Testis (tissue), 3 donors: ENCODE measurements around the gene CFAP52. TPM values are rescaled to one million over a fixed set of nuclear protein-coding genes. Genes with fewer than 3 reads are reported as not detected.
A peak's percentile ranks its signal among the peaks of the same experiment; 100 is the strongest.

ENCODE experiments used
- DNase-seq: peaks from one replicate; pipeline ENCODE4 v3.0.0-alpha.2; 2019
- H3K27ac ChIP-seq, 2 donors: fragments of 200-600 bp; sonication (generic); one replicate each; pipeline ENCODE4 v1.5.1; 2019
- H3K27me3 ChIP-seq: fragments of 200-600 bp; sonication (generic); one replicate; pipeline ENCODE4 v1.5.1; 2019
- H3K36me3 ChIP-seq: fragments of 200-600 bp; sonication (generic); one replicate; pipeline ENCODE4 v1.5.1; 2017; ENCODE audit warnings: low read depth; ENCODE audit errors: missing control alignments
- H3K4me1 ChIP-seq: fragments of 200-600 bp; sonication (generic); one replicate; pipeline ENCODE4 v1.5.1; 2019
- H3K4me3 ChIP-seq, 2 donors: fragments of 200-600 bp; sonication (generic); one replicate each; pipeline ENCODE4 v1.5.1; 2017 to 2019
- H3K9me3 ChIP-seq: fragments of 200-600 bp; sonication (generic); one replicate; pipeline ENCODE4 v1.5.1; 2017
- POLR2A ChIP-seq: fragments of 450-650 bp; IDR thresholded peaks from one replicate; pipeline ENCODE4 v1.6.1; 2017; ENCODE audit warnings: antibody characterized with exemption, mild to moderate bottlenecking, moderate library complexity
- WGBS, 2 donors: methylation state at CpG; one replicate each; pipeline ENCODE4 v1.1.5; 2018; 5-methylcytosine and 5-hydroxymethylcytosine counted together
- intact Hi-C: fragments of 100-400 bp; cut with DNase I; formaldehyde crosslinking; loops from one replicate; pipeline ENCODE4 v1.15.1; 2023; ENCODE audit warnings: low total_unique reads
- polyA plus RNA-seq: library from polyadenylated mRNA; stranded (reverse); fragments of 350-450 nt; fragmentation: Illumina TruSeq; extraction: RNeasy Lipid Tissue Mini Kit (QIAGEN cat#74804); gene quantifications from one replicate; pipeline ENCODE4 v1.2.3, GENCODE V29; 2014; ENCODE audit warnings: low read depth, low replicate concordance; ENCODE audit not compliant: insufficient read depth
- total RNA-seq, 2 donors: library from RNA; depleted of rRNA; stranded (reverse); fragments of >200 nt; gene quantifications; one replicate each; pipeline ENCODE4 v1.2.3, GENCODE V29; 2016
- TF ChIP-seq, protein P1 (sequence below), 3 experiments: fragments of 450-650 bp in 2 of 3; fragments of 200-600 bp in 1 of 3; sonication (generic) in 1 of 3; IDR thresholded peaks; one replicate each; pipeline ENCODE4 v1.5.1; 2016 to 2019; ENCODE audit warnings: antibody characterized with exemption in 3 of 3, mild to moderate bottlenecking in 2 of 3, moderate library complexity in 1 of 3

Gene CFAP52
- total and polyA plus RNA-seq, 3 donors from 2014 or later = 8.9 to 47.7 (median 19.5) TPM

DNA sequence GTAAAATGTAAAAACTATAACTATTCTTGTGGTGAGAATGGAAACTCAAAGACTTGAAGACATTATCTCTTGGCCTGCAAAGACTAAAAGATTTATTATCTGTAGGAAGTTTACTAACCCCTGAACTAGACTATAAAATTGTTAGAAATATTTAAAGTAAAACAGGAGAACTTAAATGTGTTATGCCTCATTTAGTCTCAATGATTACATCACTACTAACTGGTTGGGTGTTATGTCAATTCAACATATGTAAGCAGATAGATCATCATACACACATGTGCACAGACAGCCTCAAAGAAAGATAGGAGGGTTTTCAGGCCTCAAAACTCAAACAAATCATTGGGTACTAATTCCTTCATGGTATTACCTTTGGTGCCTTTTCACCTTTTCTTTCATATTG, 8.4 kb upstream of the CFAP52 start:
- DNase-seq = no peak
- H3K4me3 ChIP-seq = no peak overlapping the region
- no peak overlapping the region for H3K27ac ChIP-seq
- H3K4me1 ChIP-seq = no peaks in the 10 kb centered on the region
- TF ChIP-seq, protein P1, sequence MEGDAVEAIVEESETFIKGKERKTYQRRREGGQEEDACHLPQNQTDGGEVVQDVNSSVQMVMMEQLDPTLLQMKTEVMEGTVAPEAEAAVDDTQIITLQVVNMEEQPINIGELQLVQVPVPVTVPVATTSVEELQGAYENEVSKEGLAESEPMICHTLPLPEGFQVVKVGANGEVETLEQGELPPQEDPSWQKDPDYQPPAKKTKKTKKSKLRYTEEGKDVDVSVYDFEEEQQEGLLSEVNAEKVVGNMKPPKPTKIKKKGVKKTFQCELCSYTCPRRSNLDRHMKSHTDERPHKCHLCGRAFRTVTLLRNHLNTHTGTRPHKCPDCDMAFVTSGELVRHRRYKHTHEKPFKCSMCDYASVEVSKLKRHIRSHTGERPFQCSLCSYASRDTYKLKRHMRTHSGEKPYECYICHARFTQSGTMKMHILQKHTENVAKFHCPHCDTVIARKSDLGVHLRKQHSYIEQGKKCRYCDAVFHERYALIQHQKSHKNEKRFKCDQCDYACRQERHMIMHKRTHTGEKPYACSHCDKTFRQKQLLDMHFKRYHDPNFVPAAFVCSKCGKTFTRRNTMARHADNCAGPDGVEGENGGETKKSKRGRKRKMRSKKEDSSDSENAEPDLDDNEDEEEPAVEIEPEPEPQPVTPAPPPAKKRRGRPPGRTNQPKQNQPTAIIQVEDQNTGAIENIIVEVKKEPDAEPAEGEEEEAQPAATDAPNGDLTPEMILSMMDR (IDR thresholded peaks at IDR 0.05) = no peak
- TF ChIP-seq POLR2A = no peak
- intact Hi-C loops = no loop called here
- no peaks in the 10 kb centered on the region for H3K36me3 ChIP-seq
- H3K27me3 ChIP-seq = no peaks in the 10 kb centered on the region
- H3K9me3 ChIP-seq = no peaks in the 10 kb centered on the region

GRCh38 chr17:9568957-9569588, 7.4 kb upstream of the CFAP52 start:
- Histone ChIP-seq H3K4me1 (peaks cover 2% of the 10 kb centered on the region), H3K9me3 (no peaks in the 10 kb centered on the region), H3K27me3 (no peaks in the 10 kb centered on the region), H3K36me3 (no peaks in the 10 kb centered on the region), H3K27ac (no peak overlapping the region), H3K4me3 (no peak overlapping the region)
- TF ChIP-seq, protein P1 (IDR thresholded peaks at IDR 0.05) = no peak
- no peak for TF ChIP-seq POLR2A
- no peak for DNase-seq
- 87% methylated on average over 11 of the region's 11 CpGs for WGBS, 2 donors
- intact Hi-C loops = no loop called here

GRCh38 chr17:9571201-9571600, 5.2 kb upstream of the CFAP52 start:
- 96 to 98% methylated on average over 9 of the region's 10 CpGs for WGBS, 2 donors
- Histone ChIP-seq H3K27me3 (no peaks in the 10 kb centered on the region), H3K9me3 (no peaks in the 10 kb centered on the region), H3K4me1 (peaks cover 9% of the 10 kb centered on the region), H3K4me3 (no peak overlapping the region), H3K27ac (no peak overlapping the region), H3K36me3 (no peaks in the 10 kb centered on the region)
- intact Hi-C loops = no loop called here
- no peak for DNase-seq
- TF ChIP-seq POLR2A = no peak
- TF ChIP-seq, protein P1 (IDR thresholded peaks at IDR 0.05) = no peak

GRCh38 chr17:9575381-9576101, 901 bp upstream of the CFAP52 start, which contains the start of gene STX8:
Gene STX8 (minus strand): TSS chr17:9575820. CDS start chr17:9575808, 12 bp downstream.
- TF ChIP-seq, protein P1 (IDR thresholded peaks at IDR 0.05) = no peak
- TF ChIP-seq POLR2A = no peak
- H3K4me3 ChIP-seq = peak within 1 kb of the TSS; percentile 72 to 90
- no peaks in the 10 kb centered on the region for H3K36me3 ChIP-seq
- WGBS, 2 donors = 0% methylated on average over 15 to 41 of the region's 42 CpGs
- peak; percentile 96 for DNase-seq
- H3K4me1 ChIP-seq = peaks cover 13% of the 10 kb centered on the region
- intact Hi-C loops = no loop called here
- peak within 1 kb of the TSS; percentile 62 to 63 for H3K27ac ChIP-seq
- H3K27me3 ChIP-seq = no peaks in the 10 kb centered on the region
- H3K9me3 ChIP-seq = no peaks in the 10 kb centered on the region
